Measurements from ENCODE around the gene C1orf232. TPM values are rescaled to one million over a fixed set of nuclear protein-coding genes. Genes with fewer than 3 reads are reported as not detected.

Gene C1orf232
- total RNA-seq, 2 experiments from 2014 or later: not detected

DNA sequence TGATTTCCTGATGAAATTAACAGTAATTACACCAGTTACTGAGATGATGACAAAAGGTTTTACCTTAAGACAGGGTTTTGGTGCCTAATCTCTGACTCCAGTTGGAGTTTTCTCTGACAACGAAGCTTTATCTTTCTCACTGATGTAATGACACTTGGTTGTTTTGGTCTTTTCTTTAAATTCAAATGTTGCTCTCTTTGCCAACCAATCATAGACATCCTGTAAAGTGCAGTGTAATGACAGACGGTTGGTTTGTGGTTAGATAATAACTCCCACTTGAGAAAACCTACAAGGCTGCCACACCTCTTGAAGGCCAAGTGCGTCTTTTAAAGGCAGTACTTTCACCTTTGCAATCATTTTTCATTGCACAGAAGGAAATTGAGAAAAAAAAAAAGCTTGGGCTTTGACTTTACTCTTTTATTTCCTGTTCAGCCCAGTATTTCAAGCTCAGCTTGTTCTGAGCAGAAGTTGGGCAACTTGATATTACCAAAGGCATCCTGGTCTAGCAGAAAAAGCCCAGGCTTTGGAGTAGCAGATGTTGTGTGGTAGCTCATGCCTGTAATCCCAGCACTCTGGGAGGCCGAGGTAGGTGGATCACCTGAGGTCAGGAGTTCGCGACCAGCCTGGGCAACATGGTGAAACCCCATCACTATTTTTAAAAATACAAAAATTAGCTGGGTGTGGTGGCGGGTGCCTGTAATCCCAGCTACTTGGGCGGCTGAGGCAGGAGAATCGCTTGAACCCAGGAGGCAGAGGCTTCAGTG lies 42.3 kb downstream of the C1orf232 start:
- Mint-ChIP-seq H3K9me3 (no peaks in the 10 kb centered on the region), H3K4me3 (peak overlapping the region; percentile 67), H3K4me1 (ENCODE audit: low read depth) (peaks cover 51% of the 10 kb centered on the region), H3K36me3 (ENCODE audit: low read depth) (peaks cover 7% of the 10 kb centered on the region), H3K27me3 (ENCODE audit: low read depth) (no peaks in the 10 kb centered on the region), H3K27ac (peak overlapping the region; percentile 95)
- CTCF ChIA-PET: interaction anchor here (1.0 to 5.2 kb wide), 6 partner anchors 13 to 107 kb away, joined by 3 to 51 read pairs (median 7); partner anchors contain the start of genes CEP85 and PDIK1L
- DNase-seq: peak; percentile 65
- intact Hi-C loops (cut with micrococcal nuclease): loop anchor here (1.0 to 10.0 kb wide), 7 partner anchors 15 to 892 kb away; partner anchors contain the start of genes HMGN2, PDIK1L, SH3BGRL3 and SYF2

DNA sequence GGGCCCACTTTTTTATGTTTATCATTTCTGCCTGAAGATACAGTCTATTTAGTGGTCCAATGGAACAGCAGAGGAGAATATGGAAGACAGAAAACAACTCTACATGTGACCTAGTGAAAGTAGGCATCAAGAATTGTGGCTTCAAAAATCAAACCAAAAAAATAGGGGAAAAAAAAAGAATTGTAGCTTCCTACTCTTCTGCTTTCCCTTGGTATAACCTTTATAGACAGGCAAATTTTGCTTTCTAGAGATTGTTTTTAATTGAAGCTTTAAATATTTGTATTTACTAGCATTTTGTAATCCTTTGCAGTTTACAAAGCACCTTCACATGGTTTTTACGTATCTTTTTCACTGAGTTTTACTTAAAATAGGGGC lies 42.8 kb downstream of the C1orf232 start:
- peak overlapping the region; percentile 67 for H3K4me3 Mint-ChIP-seq
- intact Hi-C loops (cut with micrococcal nuclease): loop anchor here (1.0 to 10.0 kb wide), 7 partner anchors 15 to 891 kb away; partner anchors contain the start of genes HMGN2, PDIK1L, SH3BGRL3 and SYF2
- no peak for DNase-seq
- CTCF ChIA-PET: interaction anchor here (3.2 to 5.2 kb wide), 2 partner anchors 13 to 18 kb away, joined by 11 to 51 read pairs; partner anchors contain the start of gene PDIK1L
- peaks cover 7% of the 10 kb centered on the region for H3K36me3 Mint-ChIP-seq (ENCODE audit: low read depth)
- H3K4me1 Mint-ChIP-seq (ENCODE audit: low read depth): peaks cover 48% of the 10 kb centered on the region
- no peaks in the 10 kb centered on the region for H3K27me3 Mint-ChIP-seq (ENCODE audit: low read depth)
- no peaks in the 10 kb centered on the region for H3K9me3 Mint-ChIP-seq
- peak overlapping the region; percentile 95 for H3K27ac Mint-ChIP-seq

DNA sequence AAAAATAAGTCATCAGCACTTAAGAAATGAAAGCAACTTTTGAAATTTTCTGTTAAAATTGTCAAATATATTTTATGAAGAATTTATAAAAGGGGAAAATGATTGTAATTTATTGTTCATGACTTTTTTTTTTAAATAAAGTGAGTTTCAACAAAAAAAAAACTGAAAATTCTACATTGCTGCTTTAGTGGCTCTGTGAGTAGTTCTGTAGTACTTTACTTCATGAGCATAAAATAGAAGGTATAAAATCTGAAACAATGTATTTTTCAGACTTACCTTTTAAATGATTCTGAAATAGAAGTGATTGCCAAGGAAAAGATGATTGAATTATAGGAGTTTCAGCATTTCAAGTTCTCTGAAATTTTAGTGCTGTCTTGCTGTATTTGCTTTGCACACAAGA lies 43.4 kb downstream of the C1orf232 start:
- Mint-ChIP-seq H3K4me1 (ENCODE audit: low read depth) (peaks cover 49% of the 10 kb centered on the region), H3K4me3 (no peak overlapping the region), H3K9me3 (no peaks in the 10 kb centered on the region), H3K36me3 (ENCODE audit: low read depth) (peaks cover 7% of the 10 kb centered on the region), H3K27ac (peak overlapping the region; percentile 95), H3K27me3 (ENCODE audit: low read depth) (no peaks in the 10 kb centered on the region)
- no peak for DNase-seq
- intact Hi-C loops (cut with micrococcal nuclease): loop anchor here (5.0 to 10.0 kb wide), 3 partner anchors 157 to 891 kb away; partner anchors contain the start of genes SH3BGRL3 and SYF2
- CTCF ChIA-PET: no interaction called here

DNA sequence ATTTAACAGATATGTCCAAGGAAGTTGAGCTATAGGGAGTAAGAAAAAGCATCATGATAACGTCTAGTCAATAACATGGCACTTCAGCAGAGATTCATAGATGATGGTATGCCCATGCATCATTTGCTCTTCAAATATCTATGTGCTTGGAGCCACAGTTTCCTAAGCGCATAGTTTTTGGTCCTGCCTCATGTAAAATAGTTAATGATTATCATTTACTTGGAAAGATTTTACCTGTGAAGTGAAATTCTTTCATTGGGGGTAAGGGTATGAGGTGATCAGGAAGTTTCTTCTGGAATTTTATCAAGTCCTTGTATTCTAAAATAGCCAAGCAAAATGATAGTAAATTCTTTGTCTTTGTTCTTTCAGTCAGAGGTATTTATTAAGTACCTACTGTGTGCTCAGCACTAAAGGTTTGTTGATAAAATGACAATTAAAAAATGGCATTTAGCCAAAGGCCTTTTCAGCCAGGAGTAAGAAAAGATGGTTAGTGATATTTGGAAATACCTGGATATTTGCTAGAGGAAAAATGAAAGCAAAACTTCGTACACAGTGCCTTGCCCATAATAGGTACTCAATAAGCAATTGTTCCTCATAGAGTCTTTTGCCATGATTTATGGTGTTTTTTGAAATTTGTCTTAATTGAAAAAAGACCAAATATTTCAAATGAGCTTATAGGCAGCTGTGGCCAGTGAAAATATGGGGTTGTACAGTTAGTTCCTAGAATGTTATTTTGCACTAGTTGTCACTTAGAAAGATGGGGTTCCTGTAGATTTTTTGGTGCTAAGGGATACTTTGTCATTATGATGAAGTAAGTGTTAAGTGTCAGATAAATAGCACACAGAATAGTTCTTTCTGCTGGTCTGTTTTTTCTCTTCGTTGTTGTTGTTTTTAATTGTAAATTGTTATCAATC lies 44.1 kb downstream of the C1orf232 start:
- no peaks in the 10 kb centered on the region for H3K27me3 Mint-ChIP-seq (ENCODE audit: low read depth)
- peaks cover 10% of the 10 kb centered on the region for H3K36me3 Mint-ChIP-seq (ENCODE audit: low read depth)
- CTCF ChIA-PET: interaction anchor here (0.7 to 4.3 kb wide), 3 partner anchors 15 to 21 kb away, joined by 3 to 28 read pairs (median 3); no protein-coding TSS in a partner anchor
- no peak overlapping the region for H3K4me3 Mint-ChIP-seq
- H3K9me3 Mint-ChIP-seq: no peaks in the 10 kb centered on the region
- H3K4me1 Mint-ChIP-seq (ENCODE audit: low read depth): peaks cover 56% of the 10 kb centered on the region
- no peak for DNase-seq
- H3K27ac Mint-ChIP-seq: no peak overlapping the region
- intact Hi-C loops (cut with micrococcal nuclease): loop anchor here (5.0 to 10.0 kb wide), 3 partner anchors 158 to 890 kb away; partner anchors contain the start of genes SH3BGRL3 and SYF2

DNA sequence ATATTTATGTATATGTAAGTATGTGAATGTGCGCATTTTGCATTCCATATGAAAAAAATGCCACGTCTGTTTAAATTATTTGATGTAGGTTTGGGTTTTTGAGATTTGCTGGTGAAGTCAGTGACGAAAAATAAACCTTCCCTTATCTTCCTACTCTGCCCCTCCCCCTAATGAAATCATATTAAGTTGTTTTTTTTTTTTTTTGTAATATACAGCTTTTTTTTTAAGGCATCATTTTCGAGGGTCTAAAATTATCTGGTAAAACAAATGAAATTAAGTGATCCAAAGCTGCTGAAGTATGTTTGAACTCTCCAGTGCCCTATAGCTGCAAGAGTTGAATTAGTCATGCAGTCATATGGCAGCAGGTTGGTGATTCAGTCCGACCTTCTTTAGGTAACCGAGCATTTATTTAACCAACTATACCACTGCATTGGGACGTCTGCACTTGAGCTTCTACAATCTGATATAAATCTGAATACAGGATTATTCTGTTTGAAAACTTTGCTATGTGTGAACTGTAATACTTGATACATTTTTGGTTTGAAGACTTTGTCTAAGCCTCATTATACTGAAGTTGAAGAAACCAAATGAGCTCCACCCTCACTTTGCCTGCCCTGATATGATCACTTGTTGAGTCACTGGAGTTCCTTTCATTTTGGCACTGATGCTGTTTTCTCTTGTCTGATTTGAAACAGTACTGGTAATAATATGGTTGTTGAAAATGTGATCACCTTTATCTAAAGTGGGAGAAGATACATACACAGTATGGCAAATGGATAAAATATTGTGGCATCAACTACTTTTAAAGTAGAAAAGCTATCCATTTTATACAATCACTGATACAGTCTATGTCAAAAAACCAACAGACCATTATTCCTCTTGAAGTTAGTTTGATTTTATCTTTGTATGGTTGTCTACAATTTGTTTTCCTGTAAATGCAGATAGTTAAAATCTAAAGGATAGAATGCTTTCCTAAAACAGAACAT lies 45.5 kb downstream of the C1orf232 start:
- no peaks in the 10 kb centered on the region for H3K27me3 Mint-ChIP-seq (ENCODE audit: low read depth)
- peaks cover 62% of the 10 kb centered on the region for H3K4me1 Mint-ChIP-seq (ENCODE audit: low read depth)
- intact Hi-C loops (cut with micrococcal nuclease): loop anchor here (10.0 kb wide), 1 partner anchor 888 kb away; the partner anchor contains the start of gene SYF2
- no peak overlapping the region for H3K4me3 Mint-ChIP-seq
- H3K27ac Mint-ChIP-seq: peak overlapping the region; percentile 83
- CTCF ChIA-PET: interaction anchor here (0.8 to 4.3 kb wide), 6 partner anchors 10 to 22 kb away, joined by 3 to 28 read pairs (median 3); no protein-coding TSS in a partner anchor
- peaks cover 16% of the 10 kb centered on the region for H3K36me3 Mint-ChIP-seq (ENCODE audit: low read depth)
- DNase-seq: peak; percentile 37
- H3K9me3 Mint-ChIP-seq: no peaks in the 10 kb centered on the region

DNA sequence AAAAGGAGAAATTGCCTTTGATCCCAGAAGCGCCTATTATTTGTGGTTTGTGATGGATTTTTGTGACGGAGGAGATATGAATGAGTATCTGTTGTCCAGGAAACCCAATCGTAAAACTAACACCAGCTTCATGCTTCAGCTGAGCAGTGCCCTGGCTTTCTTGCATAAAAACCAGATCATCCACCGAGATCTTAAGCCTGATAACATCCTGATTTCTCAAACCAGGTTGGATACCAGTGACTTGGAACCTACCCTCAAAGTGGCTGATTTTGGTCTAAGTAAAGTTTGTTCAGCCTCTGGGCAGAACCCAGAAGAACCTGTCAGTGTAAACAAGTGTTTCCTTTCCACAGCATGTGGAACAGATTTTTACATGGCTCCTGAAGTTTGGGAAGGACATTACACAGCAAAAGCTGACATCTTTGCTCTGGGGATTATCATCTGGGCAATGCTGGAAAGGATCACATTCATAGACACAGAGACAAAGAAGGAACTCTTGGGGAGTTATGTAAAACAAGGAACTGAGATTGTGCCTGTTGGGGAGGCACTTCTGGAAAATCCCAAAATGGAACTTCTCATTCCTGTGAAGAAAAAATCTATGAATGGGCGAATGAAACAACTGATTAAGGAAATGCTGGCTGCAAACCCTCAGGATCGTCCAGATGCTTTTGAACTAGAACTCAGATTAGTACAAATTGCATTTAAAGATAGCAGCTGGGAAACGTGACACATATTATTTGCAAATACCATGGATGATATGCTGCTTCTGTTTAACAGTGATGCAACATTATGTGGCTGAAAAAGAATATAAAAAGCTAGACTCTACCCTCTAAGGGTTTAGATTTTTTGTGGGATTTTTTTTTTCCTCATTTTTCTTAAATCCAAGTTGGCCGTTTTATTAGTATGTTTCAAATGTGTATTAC lies 46.6 kb downstream of the C1orf232 start:
- DNase-seq: no peak
- intact Hi-C loops (cut with micrococcal nuclease): loop anchor here (10.0 kb wide), 1 partner anchor 887 kb away; the partner anchor contains the start of gene SYF2
- H3K4me1 Mint-ChIP-seq (ENCODE audit: low read depth): peaks cover 51% of the 10 kb centered on the region
- CTCF ChIA-PET: interaction anchor here (1.1 to 4.3 kb wide), 3 partner anchors 9 to 23 kb away, joined by 3 to 28 read pairs (median 8); no protein-coding TSS in a partner anchor
- H3K27me3 Mint-ChIP-seq (ENCODE audit: low read depth): no peaks in the 10 kb centered on the region
- peaks cover 17% of the 10 kb centered on the region for H3K36me3 Mint-ChIP-seq (ENCODE audit: low read depth)
- no peaks in the 10 kb centered on the region for H3K9me3 Mint-ChIP-seq
- no peak overlapping the region for H3K4me3 Mint-ChIP-seq
- H3K27ac Mint-ChIP-seq: peak overlapping the region; percentile 50

DNA sequence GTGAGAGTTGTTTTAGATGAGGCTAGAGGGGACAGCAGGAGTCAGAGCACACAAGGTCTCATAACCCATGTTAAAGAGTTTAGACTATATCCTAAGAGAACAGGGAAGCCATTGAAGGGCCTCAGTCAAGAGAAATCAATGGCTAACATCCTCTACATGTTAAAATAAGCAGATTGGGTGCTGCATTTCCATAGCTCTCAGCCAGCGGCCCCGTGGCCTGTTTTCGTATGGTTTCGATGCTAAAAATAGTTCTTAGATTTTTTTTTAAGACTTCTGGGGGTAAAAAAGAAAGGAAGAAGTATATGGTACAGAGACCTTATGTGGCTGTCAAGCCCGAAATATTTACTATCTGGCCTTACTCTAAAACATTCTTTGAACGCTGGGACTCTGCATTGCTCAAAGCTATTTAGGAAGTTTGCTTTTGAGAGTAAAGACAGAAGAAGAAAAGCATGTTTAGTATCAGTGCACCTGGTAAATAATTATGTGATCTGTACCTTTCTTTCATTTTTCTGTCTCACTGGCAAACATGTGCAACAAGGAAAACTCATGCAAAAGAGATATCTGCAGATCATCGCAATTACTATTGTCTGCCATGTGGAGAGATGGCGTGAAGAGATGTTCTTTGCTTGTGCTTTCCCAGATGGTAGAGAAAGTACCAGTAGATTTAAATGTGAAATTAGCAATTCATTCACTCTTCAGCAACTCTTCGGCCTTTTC lies 48.7 kb downstream of the C1orf232 start:
- H3K36me3 Mint-ChIP-seq (ENCODE audit: low read depth): peaks cover 20% of the 10 kb centered on the region

DNA sequence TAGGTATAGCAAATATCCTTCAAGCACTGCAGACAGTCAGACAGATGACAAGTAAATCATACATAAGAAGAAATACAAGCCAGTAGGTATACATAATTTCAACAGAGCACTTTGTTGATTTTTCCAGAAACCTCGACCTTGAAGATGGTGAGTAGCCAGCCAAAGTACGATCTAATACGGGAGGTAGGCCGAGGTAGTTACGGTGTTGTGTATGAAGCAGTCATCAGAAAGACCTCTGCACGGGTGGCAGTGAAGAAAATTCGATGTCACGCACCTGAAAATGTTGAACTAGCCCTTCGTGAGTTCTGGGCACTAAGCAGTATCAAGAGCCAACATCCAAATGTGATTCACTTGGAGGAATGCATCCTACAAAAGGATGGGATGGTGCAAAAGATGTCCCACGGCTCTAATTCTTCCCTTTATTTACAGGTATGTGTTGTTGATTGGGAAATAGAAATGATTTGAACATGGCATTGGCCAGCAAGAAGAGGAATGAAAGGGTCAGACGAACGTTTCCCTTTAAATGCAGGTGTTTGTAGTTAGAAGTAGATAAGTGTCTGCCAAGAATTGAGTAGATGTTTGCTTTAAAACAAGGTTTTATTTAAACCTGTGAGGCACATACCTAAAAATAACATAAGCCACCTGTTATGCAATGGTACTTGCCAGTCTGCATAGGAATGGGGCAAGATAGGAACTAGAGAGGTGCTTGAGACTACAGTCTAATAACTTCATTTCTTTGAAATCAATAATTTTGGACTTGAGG lies 54.4 kb downstream of the C1orf232 start:
- no peak overlapping the region for H3K27ac Mint-ChIP-seq
- peaks cover 18% of the 10 kb centered on the region for H3K36me3 Mint-ChIP-seq (ENCODE audit: low read depth)
- H3K4me3 Mint-ChIP-seq: no peak overlapping the region
- intact Hi-C loops (cut with micrococcal nuclease): loop anchor here (5.0 kb wide), 1 partner anchor 163 kb away; no protein-coding TSS in a partner anchor
- CTCF ChIA-PET: interaction anchor here (1.2 to 2.6 kb wide), 5 partner anchors 9 to 78 kb away, joined by 3 to 11 read pairs (median 6); no protein-coding TSS in a partner anchor
- peaks cover 34% of the 10 kb centered on the region for H3K4me1 Mint-ChIP-seq (ENCODE audit: low read depth)
- DNase-seq: no peak
- no peaks in the 10 kb centered on the region for H3K27me3 Mint-ChIP-seq (ENCODE audit: low read depth)
- H3K9me3 Mint-ChIP-seq: no peaks in the 10 kb centered on the region

More for the DNA sequence above, 48.7 kb downstream of the C1orf232 start:
- H3K27me3 Mint-ChIP-seq (ENCODE audit: low read depth): no peaks in the 10 kb centered on the region
- H3K27ac Mint-ChIP-seq: peak overlapping the region; percentile 69
- H3K9me3 Mint-ChIP-seq: no peaks in the 10 kb centered on the region
- no peak overlapping the region for H3K4me3 Mint-ChIP-seq
- CTCF ChIA-PET: interaction anchor here (0.7 to 2.9 kb wide), 3 partner anchors 10 to 25 kb away, joined by 4 to 15 read pairs (median 4); no protein-coding TSS in a partner anchor
- intact Hi-C loops (cut with micrococcal nuclease): loop anchor here (10.0 kb wide), 1 partner anchor 885 kb away; the partner anchor contains the start of gene SYF2
- DNase-seq: no peak
- H3K4me1 Mint-ChIP-seq (ENCODE audit: low read depth): peaks cover 37% of the 10 kb centered on the region
